ENCODE data around the gene CFAP54.
A peak's percentile ranks its signal among the peaks of the same experiment; 100 is the strongest.

CFAP54 gene

GRCh38 chr12:96906849-96907670, 417.7 kb downstream of the CFAP54 start, which contains the start of gene NEDD1:
Gene NEDD1 (plus strand): TSS chr12:96907257. CDS start chr12:96909760, 2,503 bp downstream.
- H3K4me3 ChIP-seq: peak within 1 kb of the TSS; percentile 79
- no peaks in the 10 kb centered on the region for H3K9me3 ChIP-seq (ENCODE audit: low read depth, low read length)
- TF ChIP-seq POLR2AphosphoS5 (IDR thresholded peaks at IDR 0.05; ENCODE audit: borderline replicate concordance, low read depth, low read length) (peak; percentile 91), EZH2 (IDR thresholded peaks at IDR 0.05) (no peak), FOXP2 (optimal IDR thresholded peaks at IDR 0.05; ENCODE audit: control extremely low read depth, extremely low read length, insufficient read depth) (no peak)
- H3K36me3 ChIP-seq (ENCODE audit: insufficient read depth, low read length): no peaks in the 10 kb centered on the region; the same call in 1 of the 2 replicates
- H3K27ac ChIP-seq: no peak within 1 kb of the TSS
- DNase-seq (ENCODE audit: low read depth, low spot score): no peak
- peak within 1 kb of the TSS; percentile 88 for H3K9ac ChIP-seq (ENCODE audit: insufficient read length)

- no peak for TF ChIP-seq POLR2AphosphoS5 (IDR thresholded peaks at IDR 0.05; ENCODE audit: borderline replicate concordance, low read depth, low read length)
- TF ChIP-seq FOXP2 (optimal IDR thresholded peaks at IDR 0.05; ENCODE audit: control extremely low read depth, extremely low read length, insufficient read depth): no peak
- no peak for TF ChIP-seq EZH2 (IDR thresholded peaks at IDR 0.05)
- peak overlapping the region; percentile 79 for H3K4me3 ChIP-seq
- no peak overlapping the region for H3K27ac ChIP-seq
- no peaks in the 10 kb centered on the region; the same call in 1 of the 2 replicates for H3K36me3 ChIP-seq (ENCODE audit: insufficient read depth, low read length)
- no peaks in the 10 kb centered on the region for H3K9me3 ChIP-seq (ENCODE audit: low read depth, low read length)
- no peak for DNase-seq (ENCODE audit: low read depth, low spot score)
- peak overlapping the region; percentile 88 for H3K9ac ChIP-seq (ENCODE audit: insufficient read length)
Observed at GRCh38 chr12:96907671-96908422, 418.5 kb downstream of the CFAP54 start.

- no peak for DNase-seq (ENCODE audit: low read depth, low spot score)
- H3K4me3 ChIP-seq: peak overlapping the region; percentile 79
- H3K9ac ChIP-seq (ENCODE audit: insufficient read length): peak overlapping the region; percentile 88
- TF ChIP-seq FOXP2 (optimal IDR thresholded peaks at IDR 0.05; ENCODE audit: control extremely low read depth, extremely low read length, insufficient read depth) (no peak), EZH2 (IDR thresholded peaks at IDR 0.05) (no peak), POLR2AphosphoS5 (IDR thresholded peaks at IDR 0.05; ENCODE audit: borderline replicate concordance, low read depth, low read length) (no peak)
- H3K36me3 ChIP-seq (ENCODE audit: insufficient read depth, low read length): peaks cover 4% of the 10 kb centered on the region; the same call in 1 of the 2 replicates
- H3K9me3 ChIP-seq (ENCODE audit: low read depth, low read length): no peaks in the 10 kb centered on the region
- no peak overlapping the region for H3K27ac ChIP-seq
Observed at GRCh38 chr12:96908423-96908675, 419.0 kb downstream of the CFAP54 start.

GRCh38 chr12:96912261-96912660, 422.9 kb downstream of the CFAP54 start:
- H3K4me3 ChIP-seq: no peak overlapping the region
- no peak overlapping the region for H3K9ac ChIP-seq (ENCODE audit: insufficient read length)
- no peaks in the 10 kb centered on the region for H3K9me3 ChIP-seq (ENCODE audit: low read depth, low read length)
- peaks cover 18% of the 10 kb centered on the region for H3K36me3 ChIP-seq (ENCODE audit: insufficient read depth, low read length)
- DNase-seq (ENCODE audit: low read depth, low spot score): no peak
- TF ChIP-seq EZH2 (IDR thresholded peaks at IDR 0.05) (no peak), FOXP2 (optimal IDR thresholded peaks at IDR 0.05; ENCODE audit: control extremely low read depth, extremely low read length, insufficient read depth) (no peak), POLR2AphosphoS5 (IDR thresholded peaks at IDR 0.05; ENCODE audit: borderline replicate concordance, low read depth, low read length) (no peak)
- H3K27ac ChIP-seq: no peak overlapping the region

GRCh38 chr12:96912943-96913342, 423.6 kb downstream of the CFAP54 start:
- Histone ChIP-seq H3K36me3 (ENCODE audit: insufficient read depth, low read length) (peaks cover 18% of the 10 kb centered on the region), H3K9ac (ENCODE audit: insufficient read length) (no peak overlapping the region), H3K4me3 (no peak overlapping the region), H3K27ac (no peak overlapping the region), H3K9me3 (ENCODE audit: low read depth, low read length) (no peaks in the 10 kb centered on the region)
- no peak for DNase-seq (ENCODE audit: low read depth, low spot score)
- TF ChIP-seq POLR2AphosphoS5 (IDR thresholded peaks at IDR 0.05; ENCODE audit: borderline replicate concordance, low read depth, low read length): no peak
- TF ChIP-seq EZH2 (IDR thresholded peaks at IDR 0.05): no peak
- no peak for TF ChIP-seq FOXP2 (optimal IDR thresholded peaks at IDR 0.05; ENCODE audit: control extremely low read depth, extremely low read length, insufficient read depth)

GRCh38 chr12:96919510-96920210, 430.3 kb downstream of the CFAP54 start:
- Histone ChIP-seq H3K9me3 (ENCODE audit: low read depth, low read length) (no peaks in the 10 kb centered on the region), H3K9ac (ENCODE audit: insufficient read length) (no peak overlapping the region), H3K36me3 (ENCODE audit: insufficient read depth, low read length) (peaks cover 62% of the 10 kb centered on the region), H3K4me3 (no peak overlapping the region), H3K27ac (no peak overlapping the region)
- no peak for TF ChIP-seq EZH2 (IDR thresholded peaks at IDR 0.05)
- TF ChIP-seq POLR2AphosphoS5 (IDR thresholded peaks at IDR 0.05; ENCODE audit: borderline replicate concordance, low read depth, low read length): no peak
- no peak for DNase-seq (ENCODE audit: low read depth, low spot score)

All from SK-N-MC (cell line).